BJ (cell line): ENCODE measurements around the gene CACNA1C. TPM values are rescaled to one million over a fixed set of nuclear protein-coding genes. Genes with fewer than 3 reads are reported as not detected.

ENCODE experiments used
- CTCF ChIA-PET: fragments of 350-600 bp; formaldehyde crosslinking; extraction: SDS; loops from one replicate; lab custom pipeline; 2021; ENCODE audit warnings: antibody characterized with exemption, inconsistent platforms; lab: Yijun Ruan, JAX
- POLR2A ChIA-PET: fragments of 300-600 bp; sonication (Branson Sonifier 250); formaldehyde crosslinking; extraction: SDS; loops from one replicate; lab custom pipeline; 2021; ENCODE audit warnings: antibody characterized with exemption; lab: Charles Lee
- DNase-seq: peaks from one replicate; pipeline ENCODE4 v3.0.0-alpha.2; 2011; ENCODE audit warnings: low read depth
- H3K27me3 ChIP-seq: 2 replicates; pipeline ENCODE4 v1.6.0; 2011; ENCODE audit warnings: low read length; ENCODE audit not compliant: control insufficient read depth, insufficient read depth
- H3K36me3 ChIP-seq: 2 replicates; pipeline ENCODE4 v1.5.1; 2011; ENCODE audit warnings: low read length; ENCODE audit not compliant: control insufficient read depth, insufficient read depth
- H3K4me3 ChIP-seq: 2 replicates; pipeline ENCODE4 v1.5.1; 2011; ENCODE audit warnings: low read depth, mild to moderate bottlenecking, control low read depth, low read length
- CTCF ChIP-seq: IDR thresholded peaks from 2 replicates; pipeline ENCODE4 v1.5.1; 2011; ENCODE audit warnings: low read depth, mild to moderate bottlenecking, control low read depth, inconsistent platforms, low read length, moderate library complexity; ENCODE audit not compliant: insufficient read depth
- polyA plus RNA-seq: library from polyadenylated mRNA; depleted of rRNA; stranded (reverse); fragments of >200 nt; gene quantifications from 2 replicates; pipeline ENCODE4 v1.2.3, GENCODE V29; 2011

The CACNA1C gene
- polyA plus RNA-seq, 1 experiment, result 14.7 TPM

- H3K4me3 ChIP-seq, result no peak overlapping the region
- no peak for DNase-seq
- ChIA-PET CTCF (no interaction called here), POLR2A (no interaction called here)
- TF ChIP-seq CTCF, result no peak
- H3K27me3 ChIP-seq, result no peaks in the 10 kb centered on the region
- no peaks in the 10 kb centered on the region for H3K36me3 ChIP-seq
These were observed 40.1 kb downstream of the CACNA1C start for GRCh38 chr12:2092890-2093289.

DNA sequence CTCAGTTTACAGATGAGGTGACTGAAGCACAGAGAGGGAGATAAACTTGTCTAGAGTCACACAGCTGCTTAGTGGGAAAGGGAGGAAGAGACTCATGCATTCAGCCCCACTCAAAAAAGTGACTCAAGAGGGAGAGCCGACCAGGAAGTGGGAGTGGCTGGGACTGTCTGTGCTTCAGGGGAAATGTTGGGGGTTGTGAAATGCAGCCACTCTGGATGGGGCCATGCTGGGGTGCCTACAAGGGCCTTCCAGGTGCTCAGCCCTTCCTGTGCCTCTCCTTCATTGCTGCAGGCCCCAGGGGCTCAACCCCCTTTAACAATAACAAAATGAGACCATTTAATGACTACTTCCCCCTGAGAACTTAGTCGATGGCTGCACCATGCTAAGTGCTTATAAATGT lies 41.8 kb downstream of the CACNA1C start:
- POLR2A ChIA-PET, result no interaction called here
- DNase-seq, result no peak

GRCh38 chr12:2095878-2096277 lies 43.1 kb downstream of the CACNA1C start:
- CTCF ChIA-PET, result no interaction called here
- H3K36me3 ChIP-seq, result no peaks in the 10 kb centered on the region
- no peak overlapping the region for H3K4me3 ChIP-seq
- no peaks in the 10 kb centered on the region for H3K27me3 ChIP-seq
- no peak for DNase-seq
- TF ChIP-seq CTCF, result no peak
- POLR2A ChIA-PET, result no interaction called here

More for the DNA sequence above, 41.8 kb downstream of the CACNA1C start:
- CTCF ChIA-PET, result interaction anchor here (0.7 kb wide), 1 partner anchor 305 kb away, joined by 3 read pairs; no protein-coding TSS in a partner anchor
- Histone ChIP-seq H3K4me3 (no peak overlapping the region), H3K27me3 (no peaks in the 10 kb centered on the region), H3K36me3 (no peaks in the 10 kb centered on the region)
- TF ChIP-seq CTCF, result no peak

DNA sequence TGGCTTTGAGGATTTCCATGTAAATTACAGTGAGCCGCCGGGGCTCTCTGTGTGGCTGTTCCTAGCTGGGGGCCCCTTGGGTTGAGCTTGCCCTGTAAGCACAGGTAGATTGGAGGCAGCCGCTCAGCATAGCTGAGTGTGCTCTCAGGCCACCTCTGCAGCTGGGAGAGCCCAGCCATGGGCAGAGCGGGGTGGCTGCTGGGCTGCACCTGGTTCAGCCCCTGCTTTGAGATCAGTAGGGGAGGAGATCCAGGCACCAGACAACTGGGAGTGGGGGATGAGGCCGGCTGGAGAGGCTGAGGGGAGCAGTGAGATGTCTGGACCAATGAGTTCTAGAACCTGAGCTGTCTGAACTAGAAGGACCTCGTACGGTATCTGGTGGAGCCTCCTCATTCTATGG lies 44.8 kb downstream of the CACNA1C start:
- DNase-seq, result no peak
- Histone ChIP-seq H3K27me3 (no peaks in the 10 kb centered on the region), H3K36me3 (no peaks in the 10 kb centered on the region), H3K4me3 (no peak overlapping the region)
- ChIA-PET CTCF (interaction anchor here (0.8 to 1.4 kb wide), 3 partner anchors 13 to 188 kb away, joined by 3 to 4 read pairs (median 3); no protein-coding TSS in a partner anchor), POLR2A (no interaction called here)
- TF ChIP-seq CTCF, result no peak

- no peaks in the 10 kb centered on the region for H3K27me3 ChIP-seq
- DNase-seq, result no peak
- POLR2A ChIA-PET, result no interaction called here
- H3K36me3 ChIP-seq, result no peaks in the 10 kb centered on the region
- TF ChIP-seq CTCF, result no peak
- H3K4me3 ChIP-seq, result no peak overlapping the region
- CTCF ChIA-PET, result interaction anchor here (1.4 kb wide), 1 partner anchor 15 kb away, joined by 4 read pairs; no protein-coding TSS in a partner anchor
These were observed 46.1 kb downstream of the CACNA1C start for GRCh38 chr12:2098852-2099251.
